Measurements from ENCODE around the gene LINS1. TPM values are rescaled to one million over a fixed set of nuclear protein-coding genes. Genes with fewer than 3 reads are reported as not detected.

LINS1 gene
- total and polyA plus RNA-seq, 4 donors, result 17.2 to 34.0 (median 24.5) TPM

DNA sequence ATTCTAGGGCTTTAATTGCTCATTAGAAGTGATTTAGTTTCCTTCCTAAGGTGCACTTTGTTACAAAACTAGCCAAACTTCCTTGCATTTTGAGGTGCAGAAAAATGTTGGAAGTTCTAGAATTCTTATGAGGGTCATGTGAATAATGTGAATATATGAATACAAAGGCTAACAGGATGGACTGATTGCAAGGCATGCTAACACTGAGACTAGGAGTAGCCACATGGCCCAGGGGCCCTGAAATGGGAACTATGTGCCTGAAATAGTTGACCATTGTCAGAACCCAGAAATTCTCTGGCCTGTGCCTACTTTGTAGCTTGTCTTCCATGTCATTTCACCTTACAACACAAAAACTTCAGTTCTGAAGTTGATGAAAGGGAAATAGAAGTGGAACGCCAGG, 11.2 kb upstream of the LINS1 start:
- Histone ChIP-seq H3K4me3 (ENCODE audit: low read depth, low read length) (no peak overlapping the region), H3K27ac (ENCODE audit: low read depth, low read length) (no peak overlapping the region), H3K36me3 (ENCODE audit: control insufficient read depth, insufficient read depth, low read length) (peaks cover 25% of the 10 kb centered on the region), H3K9me3 (ENCODE audit: control insufficient read depth, insufficient read depth, low read length) (no peaks in the 10 kb centered on the region), H3K4me1 (ENCODE audit: control insufficient read depth, insufficient read depth, low read length) (no peaks in the 10 kb centered on the region), H3K27me3 (ENCODE audit: control insufficient read depth, insufficient read depth, low read length) (no peaks in the 10 kb centered on the region)
- DNase-seq (ENCODE audit: low read depth in 4 of 6, low spot score in 6 of 6), result no peak
- WGBS (ENCODE audit: insufficient coverage), result no CpG with 5 or more reads among the region's 1 CpG

DNA sequence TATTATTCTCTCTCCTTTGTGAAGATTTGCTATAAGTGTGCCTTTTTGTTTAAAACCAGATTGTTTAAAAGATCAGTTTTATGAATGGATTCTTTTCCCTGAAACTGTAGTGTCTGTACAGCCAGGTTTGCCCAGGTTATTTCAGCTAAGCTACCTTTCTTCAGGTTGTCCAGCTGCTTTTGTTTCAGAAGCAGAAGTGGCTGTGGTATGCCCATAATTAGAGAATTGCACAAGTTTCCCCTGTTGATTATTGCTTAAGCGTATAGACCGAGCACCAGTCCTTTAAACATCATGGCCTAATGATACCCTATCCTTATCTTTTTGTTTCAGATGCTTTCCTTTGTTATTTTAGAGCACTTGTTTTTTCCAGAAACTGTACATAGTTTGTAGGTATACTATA, 10.6 kb upstream of the LINS1 start:
- peaks cover 22% of the 10 kb centered on the region for H3K36me3 ChIP-seq (ENCODE audit: control insufficient read depth, insufficient read depth, low read length)
- whole genome bisulfite sequencing (ENCODE audit: insufficient coverage), result no CpG with 5 or more reads among the region's 2 CpGs
- H3K4me3 ChIP-seq (ENCODE audit: low read depth, low read length), result no peak overlapping the region
- H3K4me1 ChIP-seq (ENCODE audit: control insufficient read depth, insufficient read depth, low read length), result no peaks in the 10 kb centered on the region
- no peaks in the 10 kb centered on the region for H3K9me3 ChIP-seq (ENCODE audit: control insufficient read depth, insufficient read depth, low read length)
- no peak for DNase-seq (ENCODE audit: low read depth in 4 of 6, low spot score in 6 of 6)
- H3K27ac ChIP-seq (ENCODE audit: low read depth, low read length), result no peak overlapping the region
- H3K27me3 ChIP-seq (ENCODE audit: control insufficient read depth, insufficient read depth, low read length), result no peaks in the 10 kb centered on the region

DNA sequence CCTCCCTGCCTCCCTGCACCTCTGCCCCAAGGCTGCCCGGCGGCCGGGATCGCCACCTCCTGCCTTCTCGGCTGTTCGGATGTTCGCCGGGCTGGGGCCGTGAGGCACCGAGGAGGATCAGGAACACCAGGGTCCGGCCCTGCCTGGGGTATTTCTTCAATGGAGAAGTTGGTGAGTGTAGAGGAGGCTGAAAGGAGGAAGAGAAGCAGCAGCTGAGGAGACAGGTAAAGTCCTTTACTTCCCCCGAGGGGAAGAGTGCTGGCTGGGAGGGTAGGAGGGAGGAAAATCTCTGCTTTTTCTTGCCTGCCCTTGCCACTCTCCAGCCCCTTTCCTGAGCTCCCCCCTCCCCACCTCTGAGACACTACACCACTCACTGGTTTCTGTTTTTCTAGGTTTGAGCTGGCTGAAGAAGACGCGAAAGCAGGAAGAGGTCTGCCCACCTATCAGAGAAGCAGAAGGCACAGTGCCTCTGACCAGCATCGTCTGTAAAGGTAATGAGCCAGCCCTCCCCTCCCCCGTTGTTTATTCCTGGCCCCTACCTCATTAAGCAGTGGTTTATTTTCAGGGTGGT, 924 bp upstream of the LINS1 start:
- no peak for DNase-seq (ENCODE audit: low read depth in 4 of 6, low spot score in 6 of 6)
- H3K4me3 ChIP-seq (ENCODE audit: low read depth, low read length), result peak overlapping the region; percentile 97
- no peaks in the 10 kb centered on the region for H3K36me3 ChIP-seq (ENCODE audit: control insufficient read depth, insufficient read depth, low read length)
- no peaks in the 10 kb centered on the region for H3K9me3 ChIP-seq (ENCODE audit: control insufficient read depth, insufficient read depth, low read length)
- H3K27me3 ChIP-seq (ENCODE audit: control insufficient read depth, insufficient read depth, low read length), result no peaks in the 10 kb centered on the region
- H3K27ac ChIP-seq (ENCODE audit: low read depth, low read length), result peak overlapping the region; percentile 87
- WGBS (ENCODE audit: insufficient coverage), result 0% methylated on average over 11 of the region's 16 CpGs
- H3K4me1 ChIP-seq (ENCODE audit: control insufficient read depth, insufficient read depth, low read length), result peaks cover 12% of the 10 kb centered on the region

DNA sequence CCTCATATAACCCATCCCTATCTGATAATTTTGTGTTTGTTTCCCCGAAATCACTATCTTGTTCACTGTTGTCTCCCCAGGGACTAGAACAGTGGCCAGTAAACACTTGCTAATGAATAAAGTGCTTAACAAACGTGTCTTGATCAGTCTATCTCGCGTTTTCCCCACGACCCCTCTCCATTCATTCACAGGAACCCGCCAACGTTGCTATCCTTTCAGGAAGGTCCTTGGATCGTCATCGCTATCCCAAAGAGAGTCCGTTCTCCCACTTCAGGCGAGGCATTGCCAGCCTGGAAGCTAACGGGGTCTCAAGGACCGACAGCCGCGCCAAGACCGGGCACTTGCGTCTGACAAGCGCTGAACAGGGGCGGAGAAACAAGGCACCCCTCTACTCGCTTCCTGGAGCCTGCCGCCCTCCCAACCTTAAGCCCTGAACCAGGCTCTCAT, 344 bp downstream of the LINS1 start:
- H3K27ac ChIP-seq (ENCODE audit: low read depth, low read length), result peak overlapping the region; percentile 86
- 0% methylated on average over 21 of the region's 21 CpGs for WGBS (ENCODE audit: insufficient coverage)

DNA sequence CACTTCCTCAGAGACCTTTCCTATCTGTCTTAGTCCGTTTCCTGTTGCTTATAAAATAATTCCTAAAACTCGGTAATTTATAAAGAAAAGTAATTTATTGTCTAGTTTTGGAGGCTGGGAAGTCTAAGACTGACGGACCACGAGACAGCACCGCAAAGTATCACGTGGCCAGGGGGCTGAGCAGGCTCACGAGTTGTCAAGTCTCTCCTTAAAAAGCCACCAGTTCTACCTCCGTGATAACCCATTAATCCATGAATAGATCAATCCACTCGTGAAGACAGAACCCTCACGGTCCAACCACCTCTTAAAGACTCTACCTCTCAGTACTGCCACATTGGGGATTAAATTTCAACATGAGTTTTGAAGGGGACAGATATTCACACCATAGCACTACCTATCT, 821 bp downstream of the LINS1 start:
- Histone ChIP-seq H3K27me3 (ENCODE audit: control insufficient read depth, insufficient read depth, low read length) (no peaks in the 10 kb centered on the region), H3K9me3 (ENCODE audit: control insufficient read depth, insufficient read depth, low read length) (no peaks in the 10 kb centered on the region), H3K4me1 (ENCODE audit: control insufficient read depth, insufficient read depth, low read length) (peaks cover 12% of the 10 kb centered on the region), H3K27ac (ENCODE audit: low read depth, low read length) (peak overlapping the region; percentile 86), H3K36me3 (ENCODE audit: control insufficient read depth, insufficient read depth, low read length) (no peaks in the 10 kb centered on the region), H3K4me3 (ENCODE audit: low read depth, low read length) (peak overlapping the region; percentile 97)
- 0% methylated on average over 8 of the region's 10 CpGs for WGBS (ENCODE audit: insufficient coverage)
- peak in 3 of 6 donors; percentile 2 to 13 (median 13) for DNase-seq (ENCODE audit: low read depth in 4 of 6, low spot score in 6 of 6)

More for the DNA sequence above, 344 bp downstream of the LINS1 start:
- Histone ChIP-seq H3K36me3 (ENCODE audit: control insufficient read depth, insufficient read depth, low read length) (no peaks in the 10 kb centered on the region), H3K9me3 (ENCODE audit: control insufficient read depth, insufficient read depth, low read length) (no peaks in the 10 kb centered on the region), H3K4me3 (ENCODE audit: low read depth, low read length) (peak overlapping the region; percentile 97), H3K4me1 (ENCODE audit: control insufficient read depth, insufficient read depth, low read length) (peaks cover 12% of the 10 kb centered on the region), H3K27me3 (ENCODE audit: control insufficient read depth, insufficient read depth, low read length) (no peaks in the 10 kb centered on the region)
- DNase-seq (ENCODE audit: low read depth in 4 of 6, low spot score in 6 of 6), result no peak

DNA sequence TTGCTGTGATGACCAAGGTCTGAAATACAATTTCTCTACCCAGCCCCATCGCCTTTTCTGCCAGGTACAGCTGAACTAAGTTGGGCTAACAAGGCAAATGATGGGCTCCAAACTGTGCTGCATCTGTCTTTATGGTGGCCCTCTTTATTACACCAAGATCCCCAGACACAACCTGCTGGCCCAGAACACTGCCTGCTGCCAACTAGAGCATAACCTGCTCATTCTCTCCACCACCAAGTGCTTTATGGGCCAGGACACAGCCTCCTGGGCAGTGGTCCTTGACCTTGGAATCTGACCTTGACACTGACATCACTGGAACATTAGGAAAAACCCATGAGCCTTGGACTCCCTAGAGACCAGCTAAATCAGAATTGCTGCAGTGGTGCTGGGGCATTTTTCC, 3.3 kb downstream of the LINS1 start:
- Histone ChIP-seq H3K9me3 (ENCODE audit: control insufficient read depth, insufficient read depth, low read length) (no peaks in the 10 kb centered on the region), H3K27ac (ENCODE audit: low read depth, low read length) (no peak overlapping the region), H3K36me3 (ENCODE audit: control insufficient read depth, insufficient read depth, low read length) (no peaks in the 10 kb centered on the region), H3K27me3 (ENCODE audit: control insufficient read depth, insufficient read depth, low read length) (no peaks in the 10 kb centered on the region), H3K4me3 (ENCODE audit: low read depth, low read length) (no peak overlapping the region), H3K4me1 (ENCODE audit: control insufficient read depth, insufficient read depth, low read length) (peaks cover 12% of the 10 kb centered on the region)
- WGBS (ENCODE audit: insufficient coverage), result 100% methylated on average over 1 of the region's 1 CpG
- no peak for DNase-seq (ENCODE audit: low read depth in 4 of 6, low spot score in 6 of 6)

DNA sequence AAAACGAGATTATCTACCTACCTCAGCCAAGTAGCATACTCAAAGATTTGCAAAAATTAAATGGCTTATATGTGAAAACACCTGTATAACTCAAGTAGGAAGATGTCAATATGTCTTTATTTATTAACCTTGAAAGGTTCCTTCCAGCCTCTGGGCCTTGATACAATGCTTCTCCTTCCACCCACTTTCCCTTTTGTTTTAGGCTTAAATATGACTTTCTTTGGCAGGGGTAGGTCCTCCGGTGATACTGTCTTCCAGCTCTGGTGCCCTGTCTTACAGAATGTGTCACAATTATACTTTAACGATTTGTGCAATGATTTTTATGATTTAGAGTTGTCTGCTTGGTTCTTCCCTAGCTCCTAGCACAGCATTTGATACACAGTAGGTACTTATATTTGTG, 4.1 kb downstream of the LINS1 start:
- WGBS (ENCODE audit: insufficient coverage), result no CpG with 5 or more reads among the region's 3 CpGs
- no peaks in the 10 kb centered on the region for H3K27me3 ChIP-seq (ENCODE audit: control insufficient read depth, insufficient read depth, low read length)
- no peak for DNase-seq (ENCODE audit: low read depth in 4 of 6, low spot score in 6 of 6)

DNA sequence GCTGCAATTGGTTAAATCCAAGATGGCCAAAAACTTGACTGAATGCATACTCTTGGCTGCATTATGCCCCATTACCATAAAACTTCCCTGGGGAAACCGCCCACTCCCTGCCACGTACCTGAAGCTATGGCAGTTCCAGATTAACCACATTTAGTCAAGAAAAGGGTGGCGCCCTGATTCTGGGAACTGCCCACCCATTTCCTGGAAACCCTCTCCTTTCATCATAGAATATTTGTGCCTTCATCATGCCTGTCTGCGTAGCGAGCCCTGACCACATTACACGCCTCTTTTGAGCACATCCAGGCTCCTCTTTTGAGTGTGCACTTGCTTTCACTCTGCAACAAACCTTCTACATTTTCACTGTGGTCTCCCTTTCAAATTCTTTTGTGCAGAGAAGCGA, 5.2 kb downstream of the LINS1 start:
- peaks cover 6% of the 10 kb centered on the region for H3K4me1 ChIP-seq (ENCODE audit: control insufficient read depth, insufficient read depth, low read length)
- H3K27ac ChIP-seq (ENCODE audit: low read depth, low read length), result no peak overlapping the region
- H3K9me3 ChIP-seq (ENCODE audit: control insufficient read depth, insufficient read depth, low read length), result no peaks in the 10 kb centered on the region
- no peak overlapping the region for H3K4me3 ChIP-seq (ENCODE audit: low read depth, low read length)
- no peaks in the 10 kb centered on the region for H3K27me3 ChIP-seq (ENCODE audit: control insufficient read depth, insufficient read depth, low read length)
- H3K36me3 ChIP-seq (ENCODE audit: control insufficient read depth, insufficient read depth, low read length), result no peaks in the 10 kb centered on the region
- WGBS (ENCODE audit: insufficient coverage), result 87% methylated on average over 7 of the region's 7 CpGs
- DNase-seq (ENCODE audit: low read depth in 4 of 6, low spot score in 6 of 6), result no peak

More for the DNA sequence above, 4.1 kb downstream of the LINS1 start:
- Histone ChIP-seq H3K27ac (ENCODE audit: low read depth, low read length) (no peak overlapping the region), H3K9me3 (ENCODE audit: control insufficient read depth, insufficient read depth, low read length) (no peaks in the 10 kb centered on the region), H3K4me1 (ENCODE audit: control insufficient read depth, insufficient read depth, low read length) (peaks cover 6% of the 10 kb centered on the region), H3K4me3 (ENCODE audit: low read depth, low read length) (no peak overlapping the region), H3K36me3 (ENCODE audit: control insufficient read depth, insufficient read depth, low read length) (no peaks in the 10 kb centered on the region)

DNA sequence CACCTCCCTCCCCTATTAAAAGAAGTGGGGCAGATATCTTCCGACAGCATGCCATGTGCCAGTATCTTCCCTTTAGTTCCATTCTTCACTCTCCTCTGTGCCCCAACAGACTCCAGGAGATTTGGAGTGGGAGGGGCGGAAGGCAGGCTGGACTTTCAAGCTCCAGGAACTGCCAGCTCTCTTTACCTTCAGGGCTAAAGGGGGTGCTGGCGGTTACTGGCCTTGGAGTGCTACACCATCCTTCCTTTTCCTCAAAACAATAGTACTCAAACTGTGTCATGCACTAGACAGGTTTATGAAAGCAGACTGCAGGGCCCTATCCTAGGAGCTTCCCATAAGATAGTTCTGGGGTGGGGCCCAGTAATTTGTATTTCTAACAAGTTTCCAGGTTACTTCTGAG, 6.0 kb downstream of the LINS1 start:
- Histone ChIP-seq H3K4me1 (ENCODE audit: control insufficient read depth, insufficient read depth, low read length) (peaks cover 3% of the 10 kb centered on the region), H3K9me3 (ENCODE audit: control insufficient read depth, insufficient read depth, low read length) (no peaks in the 10 kb centered on the region), H3K27me3 (ENCODE audit: control insufficient read depth, insufficient read depth, low read length) (no peaks in the 10 kb centered on the region), H3K36me3 (ENCODE audit: control insufficient read depth, insufficient read depth, low read length) (no peaks in the 10 kb centered on the region), H3K4me3 (ENCODE audit: low read depth, low read length) (no peak overlapping the region), H3K27ac (ENCODE audit: low read depth, low read length) (no peak overlapping the region)
- DNase-seq (ENCODE audit: low read depth in 4 of 6, low spot score in 6 of 6), result no peak
- WGBS (ENCODE audit: insufficient coverage), result 100% methylated on average over 1 of the region's 3 CpGs

DNA sequence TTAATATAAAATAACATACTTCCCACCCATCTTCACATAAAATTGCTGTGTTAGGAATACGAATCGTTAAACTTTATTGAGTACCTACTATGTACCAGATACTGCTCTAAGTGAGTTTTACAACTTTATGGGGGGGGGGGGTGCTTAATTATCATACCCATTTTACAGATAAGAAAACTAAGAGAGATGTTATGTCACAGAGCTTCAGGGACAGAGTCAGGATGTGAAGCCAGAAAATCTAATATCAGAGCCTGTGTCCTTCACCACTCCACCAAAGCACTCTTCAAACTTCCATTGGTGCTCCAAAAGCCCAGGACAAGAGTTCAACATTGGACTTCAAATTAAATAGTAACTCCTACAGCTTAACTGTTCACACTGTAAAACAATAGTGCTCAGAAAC, 8.6 kb downstream of the LINS1 start:
- H3K36me3 ChIP-seq (ENCODE audit: control insufficient read depth, insufficient read depth, low read length), result no peaks in the 10 kb centered on the region
- no CpG with 5 or more reads among the region's 2 CpGs for WGBS (ENCODE audit: insufficient coverage)

More for the DNA sequence above, 8.6 kb downstream of the LINS1 start:
- peaks cover 8% of the 10 kb centered on the region for H3K9me3 ChIP-seq (ENCODE audit: control insufficient read depth, insufficient read depth, low read length)
- no peak for DNase-seq (ENCODE audit: low read depth in 4 of 6, low spot score in 6 of 6)
- H3K27ac ChIP-seq (ENCODE audit: low read depth, low read length), result no peak overlapping the region
- no peaks in the 10 kb centered on the region for H3K4me1 ChIP-seq (ENCODE audit: control insufficient read depth, insufficient read depth, low read length)
- no peak overlapping the region for H3K4me3 ChIP-seq (ENCODE audit: low read depth, low read length)
- no peaks in the 10 kb centered on the region for H3K27me3 ChIP-seq (ENCODE audit: control insufficient read depth, insufficient read depth, low read length)
